Neural progenitor cell (in vitro differentiated cells): ENCODE data around the gene SLC6A13. TPM values are rescaled to one million over a fixed set of nuclear protein-coding genes. Genes with fewer than 3 reads are reported as not detected.

ENCODE experiments used
- DNase-seq: peaks from one replicate; pipeline ENCODE4 v3.0.0-alpha.2; 2016; ENCODE audit warnings: low spot score
- H2AFZ ChIP-seq: fragments of 200-600 bp; sonication (generic); replicated peaks from 2 replicates; pipeline ENCODE4 v1.6.1; 2016; ENCODE audit warnings: antibody characterized with exemption
- H3F3A ChIP-seq: fragments of 200-600 bp; sonication (generic); 2 replicates; pipeline ENCODE4 v1.6.1; 2016; ENCODE audit warnings: antibody characterized with exemption, low read depth
- H3K27ac ChIP-seq: fragments of 200-600 bp; sonication (generic); 2 replicates; pipeline ENCODE4 v1.5.1; 2016; ENCODE audit warnings: mild to moderate bottlenecking
- H3K27me3 ChIP-seq: fragments of 200-600 bp; sonication (generic); 2 replicates; pipeline ENCODE4 v1.6.1; 2016; ENCODE audit warnings: mild to moderate bottlenecking, moderate library complexity
- H3K36me3 ChIP-seq: fragments of 200-600 bp; sonication (generic); 2 replicates; pipeline ENCODE4 v1.5.1; 2016
- H3K4me1 ChIP-seq: fragments of 200-600 bp; sonication (generic); 2 replicates; pipeline ENCODE4 v1.6.1; 2016; ENCODE audit warnings: mixed run types
- H3K4me2 ChIP-seq: fragments of 200-600 bp; sonication (generic); 2 replicates; pipeline ENCODE4 v1.6.1; 2016
- H3K4me3 ChIP-seq: fragments of 200-600 bp; sonication (generic); 2 replicates; pipeline ENCODE4 v1.5.1; 2016
- H3K79me2 ChIP-seq: fragments of 200-600 bp; sonication (generic); 2 replicates; pipeline ENCODE4 v1.6.1; 2016; ENCODE audit warnings: low read depth
- H3K9ac ChIP-seq: fragments of 200-600 bp; sonication (generic); 2 replicates; pipeline ENCODE4 v1.6.1; 2016
- H3K9me3 ChIP-seq: fragments of 200-600 bp; sonication (generic); 2 replicates; pipeline ENCODE4 v1.5.1; 2016; ENCODE audit warnings: low read depth
- H4K20me1 ChIP-seq: fragments of 200-600 bp; sonication (generic); 2 replicates; pipeline ENCODE4 v1.6.1; 2016; ENCODE audit warnings: low read depth
- H3K27ac Mint-ChIP-seq: 3 replicates; pipeline ENCODE4 v1.8.0; 2021; ENCODE audit warnings: mixed read lengths
- H3K27me3 Mint-ChIP-seq: 2 replicates; pipeline ENCODE4 v1.8.0; 2022; ENCODE audit warnings: low read depth, mild to moderate bottlenecking, inconsistent platforms, moderate library complexity, mixed read lengths; ENCODE audit not compliant: insufficient read depth
- H3K36me3 Mint-ChIP-seq: 3 replicates; pipeline ENCODE4 v1.8.0; 2021; ENCODE audit warnings: mixed read lengths
- H3K4me1 Mint-ChIP-seq: 3 replicates; pipeline ENCODE4 v1.8.0; 2021; ENCODE audit warnings: mixed read lengths
- H3K4me3 Mint-ChIP-seq: 3 replicates; pipeline ENCODE4 v1.8.0; 2021; ENCODE audit warnings: mild to moderate bottlenecking, moderate library complexity, mixed read lengths
- H3K9me3 Mint-ChIP-seq: 3 replicates; pipeline ENCODE4 v1.8.0; 2020; ENCODE audit warnings: mixed read lengths
- CTCF ChIP-seq: fragments of 200-600 bp; sonication (generic); IDR thresholded peaks from 2 replicates; pipeline ENCODE4 v1.5.1; 2017; ENCODE audit warnings: antibody characterized with exemption, mild to moderate bottlenecking
- EZH2 ChIP-seq: fragments of 200-600 bp; sonication (generic); IDR thresholded peaks from 2 replicates; pipeline ENCODE4 v1.6.1; 2017; ENCODE audit warnings: antibody characterized with exemption, mild to moderate bottlenecking, moderate library complexity
- EZH2phosphoT487 ChIP-seq: fragments of 200-600 bp; sonication (generic); IDR thresholded peaks from 2 replicates; pipeline ENCODE4 v1.6.1; 2017; ENCODE audit warnings: antibody characterized with exemption
- total RNA-seq: library from RNA; depleted of rRNA; stranded (reverse); fragments of >200 nt; gene quantifications from 2 replicates; pipeline ENCODE4 v1.2.3, GENCODE V29; 2015; ENCODE audit warnings: low replicate concordance

The SLC6A13 gene
- total RNA-seq, 1 donor from 2014 or later, result not detected

GRCh38 chr12:227923-228845 lies 34.5 kb downstream of the SLC6A13 start:
- Histone ChIP-seq H3K79me2 (no peaks in the 10 kb centered on the region), H3K9me3 (no peaks in the 10 kb centered on the region), H3K36me3 (no peaks in the 10 kb centered on the region), H2AFZ (no peak overlapping the region), H3K4me2 (no peak overlapping the region), H4K20me1 (no peaks in the 10 kb centered on the region), H3F3A (peaks cover 15% of the 10 kb centered on the region), H3K27ac (no peak overlapping the region), H3K27me3 (peaks cover 31% of the 10 kb centered on the region), H3K9ac (no peak overlapping the region), H3K4me1 (peaks cover 28% of the 10 kb centered on the region), H3K4me3 (no peak overlapping the region)
- TF ChIP-seq CTCF (no peak), EZH2phosphoT487 (no peak), EZH2 (no peak)
- Mint-ChIP-seq H3K9me3 (peaks cover 2% of the 10 kb centered on the region), H3K36me3 (no peaks in the 10 kb centered on the region), H3K4me1 (peaks cover 38% of the 10 kb centered on the region), H3K27me3 (peaks cover 67% of the 10 kb centered on the region), H3K4me3 (peak overlapping the region; percentile 52), H3K27ac (no peak overlapping the region)
- no peak for DNase-seq

GRCh38 chr12:227286-227915 lies 35.2 kb downstream of the SLC6A13 start:
- Mint-ChIP-seq H3K36me3 (no peaks in the 10 kb centered on the region), H3K4me1 (peaks cover 38% of the 10 kb centered on the region), H3K9me3 (peaks cover 2% of the 10 kb centered on the region), H3K27ac (no peak overlapping the region), H3K27me3 (peaks cover 63% of the 10 kb centered on the region), H3K4me3 (no peak overlapping the region)
- H2AFZ ChIP-seq, result no peak overlapping the region
- no peak overlapping the region for H3K9ac ChIP-seq
- no peaks in the 10 kb centered on the region for H4K20me1 ChIP-seq
- no peak overlapping the region for H3K4me2 ChIP-seq
- H3K27ac ChIP-seq, result no peak overlapping the region
- H3K27me3 ChIP-seq, result peaks cover 31% of the 10 kb centered on the region
- H3K36me3 ChIP-seq, result no peaks in the 10 kb centered on the region
- H3K4me1 ChIP-seq, result peaks cover 28% of the 10 kb centered on the region
- TF ChIP-seq EZH2 (no peak), CTCF (no peak), EZH2phosphoT487 (no peak)
- no peaks in the 10 kb centered on the region for H3K9me3 ChIP-seq
- no peak overlapping the region for H3K4me3 ChIP-seq
- H3F3A ChIP-seq, result peaks cover 15% of the 10 kb centered on the region
- no peak for DNase-seq
- H3K79me2 ChIP-seq, result no peaks in the 10 kb centered on the region

- Histone ChIP-seq H3F3A (peaks cover 15% of the 10 kb centered on the region), H3K4me1 (peaks cover 23% of the 10 kb centered on the region), H3K27ac (no peak overlapping the region), H3K79me2 (no peaks in the 10 kb centered on the region), H3K9me3 (no peaks in the 10 kb centered on the region), H3K27me3 (peaks cover 31% of the 10 kb centered on the region), H4K20me1 (no peaks in the 10 kb centered on the region), H3K4me2 (no peak overlapping the region), H3K9ac (no peak overlapping the region), H3K4me3 (no peak overlapping the region), H3K36me3 (no peaks in the 10 kb centered on the region), H2AFZ (no peak overlapping the region)
- TF ChIP-seq EZH2phosphoT487 (no peak), CTCF (no peak), EZH2 (no peak)
- no peak for DNase-seq
- Mint-ChIP-seq H3K27ac (no peak overlapping the region), H3K27me3 (peaks cover 64% of the 10 kb centered on the region), H3K36me3 (no peaks in the 10 kb centered on the region), H3K4me3 (no peak overlapping the region), H3K4me1 (peaks cover 39% of the 10 kb centered on the region), H3K9me3 (peaks cover 2% of the 10 kb centered on the region)
These were observed 36.2 kb downstream of the SLC6A13 start for GRCh38 chr12:226401-226800.
